Left lung (tissue), 10 donors: Measurements from ENCODE around the gene LRRC4C. TPM values are rescaled to one million over a fixed set of nuclear protein-coding genes. Genes with fewer than 3 reads are reported as not detected.

Source experiments
- ATAC-seq: fragments of 200-7000 bp; cut with Tn5 transposase; one replicate; pipeline ENCODE4 v1.9.1; 2020; ENCODE audit warnings: moderate library complexity
- DNase-seq, 4 donors: peaks; one replicate each; pipeline ENCODE4 v3.0.0-alpha.2; 2013 to 2020
- H3K27ac ChIP-seq, 2 donors: fragments of 200-600 bp; sonication (generic) in 1 of 2; one replicate each; pipeline versions ENCODE4 v1.5.0 to v1.8.0; 2020 to 2021
- H3K27me3 ChIP-seq, 2 donors: fragments of 200-600 bp; sonication (generic) in 1 of 2; one replicate each; pipeline versions ENCODE4 v1.5.0 to v1.8.0; 2020 to 2021
- H3K36me3 ChIP-seq, 2 donors: fragments of 200-600 bp; sonication (generic) in 1 of 2; one replicate each; pipeline versions ENCODE4 v1.5.0 to v1.8.0; 2020 to 2021
- H3K4me1 ChIP-seq, 2 donors: fragments of 200-600 bp; one replicate each; pipeline ENCODE4 v1.8.0; 2021
- H3K4me3 ChIP-seq, 2 donors: fragments of 200-600 bp; sonication (generic) in 1 of 2; one replicate each; pipeline versions ENCODE4 v1.5.0 to v1.8.0; 2020 to 2021; ENCODE audit warnings: mild to moderate bottlenecking in 1 of 2
- H3K9me3 ChIP-seq, 2 donors: fragments of 200-600 bp; sonication (generic) in 1 of 2; one replicate each; pipeline versions ENCODE4 v1.5.0 to v1.8.0; 2020 to 2021
- intact Hi-C, 2 donors: fragments of 100-400 bp; cut with DNase I; formaldehyde crosslinking; loops; one replicate each; pipeline versions ENCODE4 v1.11.2 to v1.14.2; 2022
- polyA plus RNA-seq, 6 donors: library from polyadenylated mRNA; unstranded; fragments of 120-200 nt; gene quantifications; one replicate each; pipeline ENCODE4 v1.2.1, GENCODE V29; 2013; ENCODE audit not compliant: insufficient read length in 6 of 6
- total RNA-seq, 2 donors: library from RNA; stranded (reverse); fragmentation: NEBNext Ultra II Directional; extraction: Animal tissue kit (Norgen Biotek cat#: 25700); gene quantifications; one replicate each; pipeline ENCODE4 v1.2.1, GENCODE V29; 2021
- TF ChIP-seq, protein P1 (sequence below), 2 donors: fragments of 200-600 bp; sonication (generic) in 1 of 2; IDR thresholded peaks; one replicate each; pipeline versions ENCODE4 v1.5.0 to v1.8.0; 2021; ENCODE audit warnings: antibody characterized with exemption in 2 of 2
- donor health status: DM: no; HTN: yes; CAD: no.
- donor health status: DM: no; HTN: no; CAD: no.

The LRRC4C gene
- total and polyA plus RNA-seq, 8 donors, result 0.50 to 6.8 (median 4.2) TPM

- TF ChIP-seq, protein P1, sequence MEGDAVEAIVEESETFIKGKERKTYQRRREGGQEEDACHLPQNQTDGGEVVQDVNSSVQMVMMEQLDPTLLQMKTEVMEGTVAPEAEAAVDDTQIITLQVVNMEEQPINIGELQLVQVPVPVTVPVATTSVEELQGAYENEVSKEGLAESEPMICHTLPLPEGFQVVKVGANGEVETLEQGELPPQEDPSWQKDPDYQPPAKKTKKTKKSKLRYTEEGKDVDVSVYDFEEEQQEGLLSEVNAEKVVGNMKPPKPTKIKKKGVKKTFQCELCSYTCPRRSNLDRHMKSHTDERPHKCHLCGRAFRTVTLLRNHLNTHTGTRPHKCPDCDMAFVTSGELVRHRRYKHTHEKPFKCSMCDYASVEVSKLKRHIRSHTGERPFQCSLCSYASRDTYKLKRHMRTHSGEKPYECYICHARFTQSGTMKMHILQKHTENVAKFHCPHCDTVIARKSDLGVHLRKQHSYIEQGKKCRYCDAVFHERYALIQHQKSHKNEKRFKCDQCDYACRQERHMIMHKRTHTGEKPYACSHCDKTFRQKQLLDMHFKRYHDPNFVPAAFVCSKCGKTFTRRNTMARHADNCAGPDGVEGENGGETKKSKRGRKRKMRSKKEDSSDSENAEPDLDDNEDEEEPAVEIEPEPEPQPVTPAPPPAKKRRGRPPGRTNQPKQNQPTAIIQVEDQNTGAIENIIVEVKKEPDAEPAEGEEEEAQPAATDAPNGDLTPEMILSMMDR (IDR thresholded peaks at IDR 0.05), result peak; percentile 45 to 77
- no peak for DNase-seq
- no peak overlapping the region for H3K4me3 ChIP-seq
- peaks cover 0 to 6% of the 10 kb centered on the region in 2 donors for H3K9me3 ChIP-seq
- peaks cover 0 to 29% of the 10 kb centered on the region in 2 donors for H3K27me3 ChIP-seq
- H3K36me3 ChIP-seq, result no peaks in the 10 kb centered on the region
- peak; percentile 47 for ATAC-seq
- no peaks in the 10 kb centered on the region for H3K4me1 ChIP-seq
- H3K27ac ChIP-seq, result no peak overlapping the region
- intact Hi-C loops, result no loop called here
These were observed 1.7 kb upstream of the LRRC4C start for GRCh38 chr11:41461057-41461681.

DNA sequence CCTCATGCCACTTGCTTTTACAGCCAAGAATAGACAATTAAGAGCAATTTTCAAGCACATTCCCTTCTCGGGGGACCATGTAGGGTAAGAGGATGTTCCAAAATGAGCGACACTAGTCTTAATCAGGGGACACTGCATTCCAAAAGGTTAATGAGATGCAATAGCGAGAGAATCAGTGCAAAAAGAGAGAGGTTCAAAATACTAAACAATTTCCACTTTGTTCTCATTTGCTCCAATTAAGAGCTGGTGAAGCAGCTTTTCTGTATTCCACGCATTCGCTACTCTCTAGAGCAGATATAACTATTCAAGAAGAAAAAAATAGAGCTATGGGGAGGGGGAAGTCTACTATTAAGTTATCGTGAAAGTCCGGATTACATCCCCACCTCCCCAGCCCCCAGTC lies 811 bp downstream of the LRRC4C start:
- peaks cover 0 to 29% of the 10 kb centered on the region in 2 donors for H3K27me3 ChIP-seq
- intact Hi-C loops, result no loop called here
- ATAC-seq (no peak), DNase-seq (no peak)
- H3K36me3 ChIP-seq, result no peaks in the 10 kb centered on the region
- H3K4me1 ChIP-seq, result no peaks in the 10 kb centered on the region
- H3K4me3 ChIP-seq, result no peak overlapping the region
- H3K9me3 ChIP-seq, result peaks cover 0 to 2% of the 10 kb centered on the region in 2 donors
- TF ChIP-seq, protein P1 (IDR thresholded peaks at IDR 0.05), result no peak
- H3K27ac ChIP-seq, result no peak overlapping the region

DNA sequence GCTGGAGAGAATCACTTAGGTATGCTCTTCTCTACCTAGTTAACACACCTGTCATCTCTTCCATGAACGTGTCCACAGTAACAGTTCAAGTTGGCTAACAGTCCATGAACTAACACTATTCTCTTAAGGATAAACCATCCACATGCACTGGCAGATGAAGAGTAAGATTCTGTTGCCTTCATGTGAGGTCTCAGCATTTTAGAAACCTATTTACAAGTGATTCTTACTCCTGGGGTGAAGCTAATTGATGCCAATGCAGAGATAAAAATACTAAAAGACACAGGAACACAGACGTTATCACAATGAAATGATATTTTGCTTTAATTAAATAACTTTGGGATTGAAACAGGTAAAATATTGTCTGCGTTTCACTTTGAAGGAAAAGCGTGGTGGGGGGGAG lies 1.3 kb downstream of the LRRC4C start:
- ATAC-seq (no peak), DNase-seq (no peak)
- intact Hi-C loops, result no loop called here
- Histone ChIP-seq H3K27ac (no peak overlapping the region), H3K27me3 (peaks cover 0 to 29% of the 10 kb centered on the region in 2 donors), H3K36me3 (no peaks in the 10 kb centered on the region), H3K9me3 (no peaks in the 10 kb centered on the region), H3K4me3 (no peak overlapping the region), H3K4me1 (no peaks in the 10 kb centered on the region)
- TF ChIP-seq, protein P1 (IDR thresholded peaks at IDR 0.05), result no peak

DNA sequence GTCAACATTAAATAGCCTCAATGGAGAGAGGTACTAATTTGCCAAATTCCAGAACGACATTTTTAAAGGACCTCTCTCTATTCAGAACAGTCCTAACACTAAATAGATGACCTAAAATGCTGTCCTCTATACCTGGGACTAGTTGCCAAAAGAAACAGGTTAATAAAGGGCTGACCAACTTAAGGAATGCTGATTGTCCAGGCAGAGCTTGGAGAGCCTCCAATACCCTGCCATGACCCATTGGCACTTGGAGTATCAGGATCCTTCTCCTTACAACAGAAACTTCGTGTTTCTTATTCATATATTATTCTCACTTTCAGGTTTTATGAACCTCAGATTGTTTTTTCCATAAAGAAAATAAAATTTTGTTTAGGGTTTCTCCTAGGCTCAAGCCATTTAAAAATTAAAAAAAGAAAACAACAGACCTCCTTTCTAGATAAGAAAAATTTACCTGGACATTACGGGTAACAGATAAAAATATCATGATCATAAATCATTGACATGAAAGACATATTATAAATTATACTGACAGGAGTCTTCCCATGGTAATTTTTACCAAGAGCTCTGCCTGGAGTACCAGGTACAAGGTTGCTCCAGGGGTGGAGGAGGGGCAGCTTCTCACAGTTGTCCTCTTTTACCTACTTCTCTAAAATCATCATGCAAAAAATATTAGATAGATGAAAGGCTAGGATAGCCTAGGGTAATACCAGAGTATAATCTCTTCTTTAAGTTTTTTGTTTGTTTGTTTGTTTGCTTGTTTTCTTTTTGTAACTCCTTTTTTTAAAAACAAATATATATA lies 2.0 kb downstream of the LRRC4C start:
- intact Hi-C loops, result no loop called here
- Histone ChIP-seq H3K4me1 (no peaks in the 10 kb centered on the region), H3K36me3 (no peaks in the 10 kb centered on the region), H3K4me3 (no peak overlapping the region), H3K27me3 (peaks cover 0 to 29% of the 10 kb centered on the region in 2 donors), H3K9me3 (no peaks in the 10 kb centered on the region), H3K27ac (no peak overlapping the region)
- DNase-seq (no peak), ATAC-seq (peak; percentile 63)
- TF ChIP-seq, protein P1 (IDR thresholded peaks at IDR 0.05), result no peak

DNA sequence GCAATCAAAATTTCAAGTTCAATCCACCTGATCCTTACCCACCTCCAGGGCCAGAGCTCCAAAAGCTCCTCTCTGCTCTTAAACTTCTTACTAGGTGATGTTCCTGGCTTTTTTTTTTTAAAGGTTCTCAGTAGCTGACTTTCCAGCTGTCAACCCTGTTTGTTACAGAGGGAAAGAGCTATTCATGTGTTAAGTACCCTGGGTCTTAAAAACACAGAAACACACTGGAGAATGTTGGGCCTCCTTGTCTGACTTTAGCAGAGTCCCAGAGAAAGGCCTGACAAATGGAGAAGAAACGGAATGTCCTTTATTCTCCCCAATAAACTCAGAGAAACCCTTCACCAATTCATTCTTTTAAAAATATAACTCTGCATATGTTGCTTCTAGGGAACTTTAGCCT lies 3.2 kb downstream of the LRRC4C start:
- Histone ChIP-seq H3K36me3 (no peaks in the 10 kb centered on the region), H3K27me3 (peaks cover 0 to 29% of the 10 kb centered on the region in 2 donors), H3K4me3 (no peak overlapping the region), H3K27ac (no peak overlapping the region), H3K4me1 (no peaks in the 10 kb centered on the region), H3K9me3 (no peaks in the 10 kb centered on the region)
- intact Hi-C loops, result no loop called here
- ATAC-seq (no peak), DNase-seq (no peak)
- TF ChIP-seq, protein P1 (IDR thresholded peaks at IDR 0.05), result no peak
